GOT3 (cell line): Measurements from ENCODE around the gene CST9.
"Not testable (repeated sequence)": the region's sequence is repeated elsewhere in the genome, so short reads cannot be mapped to it uniquely, and the experiment has no call there.

Experiments used
- DNase-seq: peaks from one replicate; lab custom pipeline; 2025; ENCODE audit warnings: mixed read lengths; lab: John Stamatoyannopoulos, UW

The CST9 gene

DNA sequence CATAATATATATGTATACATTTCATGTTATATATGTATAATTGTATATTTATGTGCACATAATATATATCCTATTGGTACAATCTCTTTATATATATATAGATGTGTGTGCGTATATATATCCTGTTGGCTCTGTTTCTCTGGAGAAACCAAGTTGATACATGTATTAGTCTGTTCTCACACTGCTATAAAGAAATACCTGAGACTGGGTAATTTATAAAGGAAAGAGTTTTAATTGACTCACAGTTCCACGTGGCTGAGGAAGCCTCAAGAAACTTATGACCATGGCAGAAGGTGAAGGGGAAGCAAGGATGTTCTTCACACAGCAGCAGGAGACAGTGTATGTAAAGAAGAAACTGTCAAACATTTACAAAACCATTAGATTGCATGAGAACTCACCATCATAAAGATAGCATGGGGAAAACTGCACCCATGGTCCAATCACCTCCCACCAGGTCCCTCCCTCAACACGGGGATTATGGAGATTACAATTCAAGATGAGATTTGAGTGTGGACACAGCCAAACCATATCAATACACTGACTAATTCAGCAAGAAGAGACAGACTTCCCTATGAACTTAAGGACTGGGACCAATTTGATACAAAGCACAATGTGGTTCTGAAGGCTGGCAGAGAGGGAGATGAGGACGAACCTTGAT, 18.1 kb upstream of the CST9 start:
- DNase-seq, result no peak

GRCh38 chr20:23622839-23623343, 17.2 kb upstream of the CST9 start:
- DNase-seq, result peak; percentile 38

DNA sequence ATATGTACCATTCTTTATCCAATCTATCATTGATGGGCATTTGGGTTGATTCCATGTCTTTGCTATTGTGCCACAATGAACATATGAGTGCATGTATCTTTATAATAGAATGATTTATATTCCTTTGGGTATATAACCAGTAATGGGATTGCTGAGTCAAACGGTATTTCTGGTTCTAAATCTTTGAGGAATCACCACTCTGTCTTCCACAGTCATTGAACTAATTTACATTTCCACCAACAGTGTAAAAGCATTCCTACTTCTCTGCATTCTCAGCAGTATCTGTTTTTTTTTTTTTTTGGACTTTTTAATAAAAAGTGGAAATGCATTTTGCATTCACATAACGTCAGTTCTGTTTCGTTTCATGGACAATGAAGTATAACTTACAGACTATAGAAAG, 16.7 kb upstream of the CST9 start:
- DNase-seq, result not testable (repeated sequence)

DNA sequence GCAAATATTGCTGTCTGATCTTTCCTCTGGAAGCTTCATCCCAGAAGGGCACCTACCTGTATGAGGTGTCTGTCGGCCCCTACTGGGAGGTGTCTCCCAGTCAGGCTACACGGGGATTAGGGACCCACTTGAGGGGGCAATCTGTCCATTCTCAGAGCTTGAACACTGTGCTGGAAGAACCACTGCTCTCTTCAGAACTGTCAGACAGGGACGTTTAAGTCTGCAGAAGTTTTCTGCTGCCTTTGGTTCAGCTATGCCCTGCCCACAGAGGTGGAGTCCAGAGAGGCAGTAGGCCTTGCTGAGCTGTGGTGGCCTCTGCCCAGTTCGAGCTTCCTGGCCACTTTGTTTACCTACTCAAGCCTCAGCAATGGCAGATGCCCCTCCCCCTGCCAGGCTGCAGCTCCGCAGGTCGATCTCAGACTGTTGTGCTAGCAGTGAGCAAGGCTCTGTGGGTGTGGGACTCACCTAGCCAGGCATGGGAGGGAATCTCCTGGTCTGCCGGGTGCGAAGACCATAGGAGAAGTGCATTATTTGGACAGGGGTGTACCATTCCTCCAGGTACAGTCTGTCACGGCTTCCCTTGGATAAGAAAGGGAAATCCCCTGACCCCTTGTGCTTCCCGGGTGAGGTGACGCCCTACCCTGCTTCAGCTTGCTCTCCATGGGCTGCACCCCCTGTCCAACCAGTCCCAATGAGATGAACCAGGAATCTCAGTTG, 15.1 kb upstream of the CST9 start:
- DNase-seq, result not testable (repeated sequence)

DNA sequence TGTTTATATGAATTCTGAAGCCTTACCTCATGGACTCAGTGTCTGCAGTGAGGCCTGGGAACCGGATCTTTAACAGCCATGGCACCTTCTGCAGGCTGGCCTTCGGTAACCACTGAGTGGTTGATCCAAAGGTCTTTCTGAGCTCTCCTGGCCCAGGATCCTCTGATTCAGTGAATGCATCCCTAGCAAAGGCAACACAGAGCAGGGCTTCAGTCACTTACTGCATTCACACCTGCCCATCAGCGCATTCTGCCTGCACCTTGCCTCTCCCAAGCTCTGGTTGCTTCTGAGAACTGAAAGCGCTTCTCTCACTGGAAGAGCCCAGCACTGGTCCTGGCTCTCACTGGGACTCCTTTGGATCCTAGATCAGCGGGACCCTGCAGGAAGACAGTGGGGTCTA, 8.4 kb upstream of the CST9 start:
- DNase-seq, result no peak

DNA sequence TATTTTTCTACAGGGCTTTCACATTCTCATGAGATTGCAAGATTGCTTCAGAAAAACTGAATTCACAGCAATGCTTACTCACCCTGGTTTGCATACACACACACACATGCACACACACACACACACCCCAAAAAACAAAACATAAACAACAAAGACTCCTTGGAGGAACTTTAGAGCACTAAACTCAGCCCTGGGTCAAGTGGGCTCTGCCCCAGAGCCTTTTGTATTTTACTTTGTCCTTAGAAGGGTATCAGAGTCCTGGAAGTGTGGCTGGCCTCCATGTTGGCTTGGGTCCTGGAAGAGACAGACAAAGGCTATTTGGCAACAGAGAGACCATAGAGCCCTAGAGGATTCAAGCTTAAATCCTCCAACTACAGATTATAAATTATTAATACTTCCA, 8.0 kb upstream of the CST9 start:
- no peak for DNase-seq

DNA sequence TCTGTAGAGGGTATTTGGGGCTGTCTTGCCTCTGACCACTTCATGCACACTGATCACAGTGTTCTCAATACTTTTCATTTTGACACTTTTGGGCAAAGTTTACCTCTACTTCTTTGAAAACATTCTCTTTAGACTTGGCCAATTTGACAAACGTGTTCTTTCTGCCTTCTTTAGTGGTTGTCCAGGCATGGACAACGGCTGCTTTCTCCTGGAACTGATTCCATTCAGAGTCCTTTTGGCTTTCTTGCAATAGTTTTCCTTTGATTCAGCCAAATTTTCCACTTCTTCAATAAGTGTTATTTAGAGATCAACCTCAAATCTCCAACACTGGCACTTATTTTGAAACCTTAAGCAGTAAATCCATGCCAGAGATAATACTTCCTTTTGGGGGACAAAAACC, 6.7 kb upstream of the CST9 start:
- DNase-seq, result no peak

DNA sequence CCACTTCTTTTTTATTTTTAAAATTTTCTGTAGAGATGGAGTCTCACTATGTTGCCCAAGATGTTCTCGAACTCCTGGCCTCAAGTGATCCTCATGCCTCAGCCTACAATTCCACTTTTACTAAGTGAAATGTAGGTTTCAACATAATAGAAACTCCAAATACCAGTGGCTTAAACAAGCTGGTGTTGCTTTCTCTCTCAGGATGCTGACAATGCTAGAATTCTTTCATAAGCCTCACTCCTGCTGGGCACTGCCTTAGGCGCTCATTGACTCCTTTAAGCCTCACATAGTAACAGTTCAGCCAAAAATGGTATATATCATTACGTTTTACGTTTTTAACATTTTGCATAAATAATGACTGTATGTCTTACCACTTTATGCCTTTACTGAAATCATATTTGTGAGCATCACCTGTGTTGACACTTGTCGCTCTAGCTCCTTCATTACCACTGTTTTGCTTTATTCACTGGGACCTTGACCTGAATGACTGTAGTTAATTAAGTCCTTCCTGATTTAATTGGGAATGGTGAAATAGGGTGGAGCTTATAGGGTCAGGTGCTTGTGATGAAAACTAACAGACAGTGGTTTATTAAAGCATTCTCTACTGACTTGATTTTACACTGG, 3.9 kb upstream of the CST9 start:
- DNase-seq, result no peak

DNA sequence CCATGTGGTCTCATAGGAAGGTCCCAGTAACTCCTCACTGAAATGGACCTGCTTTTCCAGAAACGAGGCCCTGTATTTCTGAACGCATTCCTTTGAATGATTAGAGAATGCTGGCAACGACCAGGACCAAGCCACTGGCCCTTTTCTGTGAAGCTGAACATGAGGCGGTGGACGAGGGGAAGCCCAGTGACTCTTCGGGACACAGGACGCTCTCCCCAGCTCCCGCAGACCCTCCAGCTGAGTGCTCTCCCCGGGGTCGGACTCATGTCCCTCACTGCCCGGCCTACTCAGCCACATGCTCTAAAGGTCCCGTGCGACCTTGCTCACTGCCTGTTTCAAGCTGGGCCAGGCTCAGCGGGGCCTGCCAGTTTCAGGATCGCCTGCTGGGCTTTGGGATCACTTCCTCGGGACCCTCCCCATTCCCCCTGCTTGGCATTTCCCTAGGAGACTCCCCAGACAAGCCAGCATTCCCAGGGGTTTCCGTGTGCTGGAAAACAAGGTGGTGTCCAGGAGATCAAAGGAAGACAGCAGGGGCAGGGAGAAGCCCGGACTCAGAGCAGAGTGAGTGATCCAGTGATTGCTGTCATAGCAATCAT, 2.6 kb upstream of the CST9 start:
- DNase-seq, result no peak

GRCh38 chr20:23607497-23608245, 2.0 kb upstream of the CST9 start:
- DNase-seq, result no peak

DNA sequence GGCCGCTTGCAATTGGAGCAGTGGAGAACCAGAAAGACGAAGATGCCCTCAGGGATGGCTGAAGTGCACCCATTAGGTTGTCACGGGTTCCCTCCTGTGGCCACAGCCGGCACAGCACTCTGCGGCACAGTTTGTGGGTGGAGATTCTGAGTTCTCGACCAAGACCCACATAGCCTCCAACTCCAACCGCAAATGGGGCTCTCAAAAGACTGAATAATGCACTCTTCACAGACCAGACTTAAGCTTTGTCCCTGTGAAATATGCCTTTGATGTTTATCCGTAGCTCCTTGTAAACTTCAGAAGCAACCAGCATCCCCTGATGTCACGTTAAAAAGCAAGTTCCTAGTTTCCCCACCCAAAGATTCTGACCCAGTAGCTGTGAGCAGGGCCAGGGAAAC, 934 bp upstream of the CST9 start:
- peak; percentile 70 for DNase-seq

GRCh38 chr20:23604306-23604705, 1.4 kb downstream of the CST9 start:
- no peak for DNase-seq

DNA sequence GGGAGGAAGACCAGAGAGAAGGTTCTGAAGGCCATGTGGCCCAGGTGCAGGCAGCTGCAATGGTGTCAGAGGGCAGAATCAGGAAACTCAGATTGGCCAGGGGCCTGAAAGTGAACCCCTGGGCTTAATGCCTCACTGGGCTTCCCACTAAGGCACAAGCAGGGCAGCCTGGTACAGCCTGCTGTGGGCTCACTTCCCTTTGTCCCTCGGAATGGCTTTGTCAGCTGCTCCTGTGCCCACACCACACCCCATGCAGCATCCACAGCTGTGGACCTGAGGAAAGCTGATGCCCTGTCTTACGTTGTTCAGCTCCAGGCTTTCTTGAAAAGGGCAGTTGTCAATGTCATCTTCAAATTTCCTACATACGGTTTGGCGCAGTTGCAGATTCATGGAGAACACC, 2.4 kb downstream of the CST9 start:
- no peak for DNase-seq

DNA sequence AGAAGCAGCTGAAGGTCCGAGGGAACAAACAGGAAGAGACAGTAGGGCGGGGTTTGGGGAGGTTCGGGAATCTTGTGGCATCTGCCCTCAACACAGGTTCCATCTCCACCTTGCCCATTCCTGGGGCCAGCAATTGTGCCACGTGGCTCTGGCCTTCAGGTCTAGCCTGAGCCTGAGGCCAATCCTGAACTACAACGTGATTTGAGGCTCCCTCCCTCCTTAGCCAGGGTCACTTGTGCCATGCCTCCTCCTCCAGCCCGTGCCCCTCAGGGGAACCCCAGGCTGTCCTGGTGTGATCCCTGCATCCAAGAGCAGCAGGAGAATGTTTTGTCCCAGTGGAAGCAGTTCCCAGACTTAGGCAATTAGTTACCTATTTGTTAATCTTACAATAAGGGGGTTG, 3.0 kb downstream of the CST9 start:
- no peak for DNase-seq

DNA sequence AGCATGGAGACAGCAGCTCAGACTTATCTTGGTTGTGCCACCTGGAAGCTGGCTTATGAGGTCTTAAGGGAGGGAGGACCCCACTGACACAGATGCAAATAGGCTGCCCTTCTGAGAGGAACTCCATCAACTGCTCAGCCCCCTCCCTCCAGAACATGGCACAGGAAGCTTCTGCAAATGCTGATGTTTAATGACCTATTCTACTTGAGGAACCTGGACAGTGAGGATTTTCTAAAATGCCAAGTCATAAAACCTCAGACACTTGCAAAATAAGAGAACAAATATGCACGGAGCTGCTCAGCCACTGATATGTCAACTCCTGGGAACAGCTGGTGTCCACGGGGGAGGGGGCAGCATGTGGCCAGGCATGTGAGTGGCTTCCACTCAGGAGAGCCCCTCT, 3.5 kb downstream of the CST9 start:
- DNase-seq, result no peak

DNA sequence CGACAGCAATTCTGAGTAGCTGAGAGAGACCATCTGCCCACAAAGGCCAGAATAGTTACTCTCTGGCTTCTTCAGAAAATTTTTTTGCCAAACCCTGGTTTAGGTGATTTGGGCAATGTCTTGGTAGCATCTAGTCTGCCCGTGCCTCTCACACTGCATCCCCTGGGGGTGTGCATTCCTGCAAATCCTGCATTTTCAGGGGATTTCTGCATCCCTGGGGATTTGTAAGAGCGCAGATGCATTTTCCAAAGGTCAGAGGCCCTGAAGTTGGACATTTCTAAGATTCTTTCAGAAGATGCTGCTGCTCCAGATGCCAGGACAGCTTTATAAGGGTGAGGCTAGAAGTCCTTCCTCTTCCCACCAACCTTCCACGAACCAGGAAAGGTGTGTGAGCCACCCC, 4.0 kb downstream of the CST9 start:
- DNase-seq, result no peak

GRCh38 chr20:23598481-23598880, 7.2 kb downstream of the CST9 start:
- no peak for DNase-seq

GRCh38 chr20:23596579-23597250, 9.0 kb downstream of the CST9 start:
- no peak for DNase-seq

DNA sequence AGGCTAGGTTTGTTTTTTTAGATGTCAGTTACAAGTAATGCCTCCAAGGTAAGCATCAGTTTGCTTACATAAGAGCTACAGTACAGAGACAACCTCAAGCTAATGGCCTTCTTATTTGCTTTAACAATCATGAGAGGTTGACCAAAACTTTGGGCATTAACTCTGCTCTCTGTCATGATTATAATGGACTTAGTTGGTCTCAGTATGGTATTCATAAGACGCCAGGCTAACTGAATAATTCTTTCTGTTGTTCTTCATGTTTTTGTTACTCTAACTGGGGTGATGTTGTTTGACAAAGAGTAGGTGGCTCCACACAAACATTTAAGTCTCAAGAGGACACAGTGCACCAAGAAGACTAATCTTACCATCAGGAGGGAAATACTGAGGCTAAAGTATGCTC, 9.8 kb downstream of the CST9 start:
- DNase-seq, result no peak

DNA sequence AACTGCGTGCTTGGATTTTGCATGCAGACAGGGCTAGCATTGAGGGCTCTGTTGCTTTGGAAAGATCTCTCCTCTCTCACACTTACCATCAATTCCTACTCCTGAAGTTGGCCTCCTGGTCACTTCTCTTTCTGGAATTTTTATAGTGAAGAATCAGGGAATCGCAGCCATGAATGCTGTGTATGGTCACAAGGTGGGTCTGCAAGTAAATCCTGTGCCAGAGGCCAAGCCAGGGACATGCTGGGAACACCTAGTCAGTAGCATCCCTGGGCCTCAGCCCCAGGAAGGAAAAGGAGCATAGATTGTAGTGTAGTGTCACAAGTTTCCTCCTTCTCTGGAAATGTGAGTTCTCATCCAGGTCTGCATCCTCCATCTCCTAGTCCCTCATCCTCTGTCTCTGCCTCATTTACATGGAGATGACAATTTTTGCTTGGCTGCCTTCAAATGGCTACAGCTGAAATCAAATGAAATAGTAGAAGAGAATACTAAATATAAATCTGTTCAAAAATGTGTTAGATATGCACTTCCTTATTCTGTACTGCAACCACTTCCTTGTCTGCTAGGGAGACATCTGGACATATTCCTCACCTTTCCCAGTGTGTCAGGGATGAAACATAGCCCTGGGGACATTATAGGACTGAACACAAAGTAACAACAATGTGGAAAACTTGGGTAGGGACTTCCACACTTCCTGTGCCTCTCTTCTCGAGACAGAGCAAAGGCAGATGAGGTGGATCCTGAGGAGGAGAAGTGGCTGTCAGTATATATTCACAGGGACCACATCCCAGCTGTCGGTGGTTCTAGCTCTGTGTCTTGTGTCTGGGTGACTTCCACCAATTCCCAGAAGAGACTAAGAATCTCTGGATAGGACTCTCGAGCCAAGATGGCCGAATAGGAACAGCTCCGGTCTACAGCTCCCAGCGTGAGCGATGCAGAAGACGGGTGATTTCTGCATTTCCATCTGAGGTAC, 17.0 kb downstream of the CST9 start:
- no peak for DNase-seq
